Hypothalamus (tissue), 51 donors: ENCODE measurements around the gene COL27A1.
A peak's percentile ranks its signal among the peaks of the same experiment; 100 is the strongest.

Experiments
- DNase-seq, 51 donors: peaks; one replicate each; lab custom pipeline; 2025; lab: John Stamatoyannopoulos, UW

COL27A1 gene

DNA sequence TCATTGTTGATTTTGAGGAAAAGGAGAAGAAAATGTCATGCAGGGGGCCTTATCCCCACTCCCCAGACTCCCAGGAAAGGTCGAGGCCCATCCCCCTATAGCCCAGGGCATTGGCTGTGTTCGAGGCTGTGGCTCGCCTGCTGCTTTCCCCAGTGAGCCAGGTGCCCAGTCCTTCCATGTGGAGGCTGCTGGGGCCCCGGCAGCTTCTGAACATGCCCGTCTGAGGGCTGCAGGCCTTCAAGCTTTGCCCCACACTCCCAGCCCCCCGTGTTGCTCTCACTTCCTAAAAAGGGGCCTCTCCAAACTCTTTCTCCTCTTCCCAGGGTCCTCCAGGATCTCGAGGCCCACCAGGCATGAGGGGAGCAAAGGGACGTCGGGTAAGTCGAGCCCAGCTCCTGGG, 102.9 kb downstream of the COL27A1 start:
- DNase-seq = no peak

DNA sequence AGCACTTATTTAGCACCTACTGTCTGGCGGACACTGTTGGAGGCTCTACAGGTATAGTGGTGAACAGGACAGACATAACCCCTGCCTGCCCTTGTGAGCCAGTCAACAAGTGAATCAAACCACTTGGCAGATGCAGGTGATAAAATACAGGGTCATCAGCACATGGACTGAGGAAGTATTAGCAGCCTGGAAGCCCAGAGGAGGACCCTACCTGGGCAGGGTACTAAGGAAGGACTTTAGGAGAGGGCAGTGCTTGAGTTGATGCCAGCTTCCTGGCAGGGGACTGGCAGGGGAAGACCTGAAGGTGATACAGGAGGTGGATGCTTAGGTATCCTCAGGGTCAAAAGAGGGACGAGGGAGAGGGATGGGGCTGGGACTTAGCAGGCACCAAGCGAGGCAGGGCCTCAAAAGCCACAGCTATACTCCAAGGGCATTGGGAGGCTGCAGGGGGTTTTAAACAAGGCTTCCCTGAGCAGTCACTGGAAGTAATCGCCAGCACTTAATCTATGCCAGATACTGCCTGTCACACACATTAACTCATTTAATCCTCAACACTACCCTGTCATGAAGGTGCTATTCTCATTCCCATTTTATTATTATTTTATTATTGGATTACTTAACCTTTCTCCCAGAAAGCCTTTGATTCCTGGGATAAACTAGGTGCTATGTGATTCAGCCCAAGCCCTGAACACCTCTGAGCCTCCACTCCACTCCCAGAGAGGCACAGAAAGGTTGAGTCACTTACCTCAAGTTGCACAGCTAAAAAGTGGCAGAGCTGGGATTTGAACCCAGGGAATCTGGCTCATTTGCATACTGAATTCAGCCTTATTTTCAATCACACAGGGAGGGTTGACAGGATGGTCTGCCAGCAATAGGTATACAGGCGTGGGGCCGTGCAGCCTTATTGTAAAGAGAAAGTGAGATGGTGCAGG, 103.8 kb downstream of the COL27A1 start:
- DNase-seq = no peak

DNA sequence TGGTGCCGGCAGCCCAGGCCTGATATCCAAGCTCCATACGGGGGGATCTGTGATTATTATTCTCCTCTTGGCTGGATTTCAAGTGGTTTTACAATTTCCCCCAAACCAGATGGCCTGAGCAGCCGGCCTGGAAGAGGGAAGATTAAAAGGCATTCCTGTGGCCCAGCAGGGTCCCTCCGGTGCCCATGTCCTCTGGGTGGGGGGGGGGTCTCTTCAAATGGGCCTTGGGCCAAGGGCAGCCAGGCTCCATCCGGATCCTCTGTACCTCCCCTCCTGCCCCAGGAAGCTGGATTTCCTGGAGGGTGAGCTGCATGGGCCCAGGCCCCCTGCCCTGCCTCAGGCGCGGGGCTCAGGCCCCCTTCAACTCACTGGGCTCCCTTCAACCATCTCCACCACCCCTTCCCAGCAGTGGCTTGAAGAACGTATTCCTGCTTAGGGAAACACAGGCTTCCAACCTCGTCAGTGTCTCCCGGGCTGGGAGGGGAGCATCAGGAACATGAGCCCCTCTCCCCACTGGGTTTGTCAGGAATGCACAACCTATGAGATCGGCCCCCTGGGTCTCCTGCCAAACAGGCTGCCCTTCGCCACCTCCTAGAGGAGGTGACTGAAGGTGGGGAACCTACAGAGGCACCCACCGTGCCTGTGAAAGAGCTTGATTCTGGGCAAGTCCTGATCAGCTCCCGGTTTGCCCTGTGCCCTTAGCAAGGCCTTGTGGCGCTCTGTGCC, 104.6 kb downstream of the COL27A1 start:
- DNase-seq = no peak

GRCh38 chr9:114261026-114261425, 105.7 kb downstream of the COL27A1 start:
- DNase-seq = no peak

- DNase-seq = no peak
Observed at GRCh38 chr9:114261987-114262386, 106.7 kb downstream of the COL27A1 start.

DNA sequence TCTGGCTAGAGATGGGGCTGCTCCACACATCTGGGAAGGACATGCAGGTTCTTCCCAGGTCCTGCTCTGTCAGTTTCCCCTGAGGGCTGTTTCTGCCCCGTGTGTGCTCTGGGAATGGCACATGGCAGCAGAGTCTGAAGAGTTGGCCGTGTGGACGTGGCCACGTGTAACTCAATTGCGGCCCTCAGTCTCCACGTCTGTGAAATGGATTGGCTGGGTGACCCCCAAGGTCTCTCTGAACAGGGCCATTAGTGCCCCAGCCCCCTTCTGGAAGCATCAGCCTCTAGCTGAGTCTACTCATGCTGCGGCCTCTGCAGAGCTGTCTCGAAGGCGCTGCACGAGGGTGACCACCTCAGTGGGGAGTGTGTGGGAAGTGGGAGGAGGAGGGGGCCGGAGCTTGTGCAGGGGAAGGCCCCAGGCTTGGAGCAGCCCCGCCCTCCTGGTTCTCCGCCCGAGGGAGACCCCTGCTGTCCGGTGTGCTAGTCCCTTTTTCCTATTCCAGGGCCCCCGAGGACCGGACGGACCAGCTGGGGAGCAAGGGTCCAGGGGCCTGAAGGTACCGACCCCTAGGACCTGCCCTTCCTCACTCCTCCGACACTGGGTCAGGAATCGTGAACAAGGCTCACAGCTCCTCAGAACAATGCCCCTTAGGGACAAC, 108.6 kb downstream of the COL27A1 start:
- peak in 5 of 51 donors; percentile 5 to 18 (median 8) for DNase-seq

- no peak for DNase-seq
Observed at GRCh38 chr9:114264806-114265550, 109.6 kb downstream of the COL27A1 start.

GRCh38 chr9:114266969-114267368, 111.6 kb downstream of the COL27A1 start:
- no peak for DNase-seq

DNA sequence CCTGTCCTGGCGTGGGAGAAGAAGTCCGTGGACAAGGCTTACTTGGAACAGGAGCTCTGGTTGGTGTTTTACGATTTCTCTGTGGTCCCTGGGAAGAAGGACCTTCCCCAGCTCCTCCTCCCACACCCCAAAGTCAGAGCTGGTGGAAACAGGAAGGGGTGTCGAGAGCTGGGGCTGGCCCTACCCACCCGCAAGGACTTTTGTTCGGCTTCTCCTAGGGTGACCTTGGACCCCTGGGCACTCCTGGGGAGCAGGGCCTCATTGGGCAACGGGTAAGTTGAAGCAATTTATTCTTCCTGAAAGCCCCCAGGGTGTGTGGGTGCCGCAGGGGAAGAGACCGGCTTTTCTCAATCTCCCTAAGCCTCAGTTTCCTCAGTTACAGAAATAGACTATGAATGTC, 113.7 kb downstream of the COL27A1 start:
- DNase-seq = no peak

DNA sequence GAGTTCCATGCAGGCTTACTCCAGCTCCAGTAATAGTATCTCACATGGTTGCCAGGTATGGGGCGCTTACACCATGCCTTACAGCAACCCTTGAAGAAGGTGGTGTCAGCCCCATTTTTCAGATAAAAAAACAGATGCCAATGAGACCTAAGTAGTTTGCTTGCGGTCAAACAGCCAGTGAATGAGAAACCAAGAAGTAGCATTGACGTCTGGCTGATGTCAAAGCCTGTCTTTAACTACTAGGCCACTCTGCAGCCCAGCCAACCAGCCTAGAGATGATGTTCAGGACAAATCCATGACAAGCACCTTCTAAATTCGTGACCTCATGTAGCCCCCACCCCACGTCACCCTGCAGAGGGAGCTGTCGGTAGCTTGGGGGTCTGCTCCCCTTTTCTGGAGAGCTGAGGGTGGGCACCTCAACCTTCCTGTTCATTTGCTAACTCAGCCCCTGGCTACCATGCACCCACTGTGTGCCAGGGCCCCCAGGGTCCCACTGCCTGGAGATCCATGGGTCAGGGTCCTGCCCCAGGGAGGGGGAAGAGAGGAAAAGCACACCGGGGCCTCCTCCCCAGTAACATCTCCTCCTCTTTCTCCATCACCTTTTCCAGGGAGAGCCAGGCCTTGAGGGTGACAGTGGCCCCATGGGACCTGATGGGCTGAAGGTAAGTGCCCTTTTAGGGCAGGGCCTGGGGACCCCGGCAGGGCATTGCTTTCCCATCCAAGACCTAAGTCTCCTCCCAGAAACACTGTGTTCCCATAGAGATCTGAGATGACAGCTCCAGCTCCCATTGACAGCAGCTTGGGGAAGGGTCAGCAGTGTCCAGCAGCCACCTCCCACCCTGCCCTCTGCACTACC, 115.0 kb downstream of the COL27A1 start:
- DNase-seq = no peak

DNA sequence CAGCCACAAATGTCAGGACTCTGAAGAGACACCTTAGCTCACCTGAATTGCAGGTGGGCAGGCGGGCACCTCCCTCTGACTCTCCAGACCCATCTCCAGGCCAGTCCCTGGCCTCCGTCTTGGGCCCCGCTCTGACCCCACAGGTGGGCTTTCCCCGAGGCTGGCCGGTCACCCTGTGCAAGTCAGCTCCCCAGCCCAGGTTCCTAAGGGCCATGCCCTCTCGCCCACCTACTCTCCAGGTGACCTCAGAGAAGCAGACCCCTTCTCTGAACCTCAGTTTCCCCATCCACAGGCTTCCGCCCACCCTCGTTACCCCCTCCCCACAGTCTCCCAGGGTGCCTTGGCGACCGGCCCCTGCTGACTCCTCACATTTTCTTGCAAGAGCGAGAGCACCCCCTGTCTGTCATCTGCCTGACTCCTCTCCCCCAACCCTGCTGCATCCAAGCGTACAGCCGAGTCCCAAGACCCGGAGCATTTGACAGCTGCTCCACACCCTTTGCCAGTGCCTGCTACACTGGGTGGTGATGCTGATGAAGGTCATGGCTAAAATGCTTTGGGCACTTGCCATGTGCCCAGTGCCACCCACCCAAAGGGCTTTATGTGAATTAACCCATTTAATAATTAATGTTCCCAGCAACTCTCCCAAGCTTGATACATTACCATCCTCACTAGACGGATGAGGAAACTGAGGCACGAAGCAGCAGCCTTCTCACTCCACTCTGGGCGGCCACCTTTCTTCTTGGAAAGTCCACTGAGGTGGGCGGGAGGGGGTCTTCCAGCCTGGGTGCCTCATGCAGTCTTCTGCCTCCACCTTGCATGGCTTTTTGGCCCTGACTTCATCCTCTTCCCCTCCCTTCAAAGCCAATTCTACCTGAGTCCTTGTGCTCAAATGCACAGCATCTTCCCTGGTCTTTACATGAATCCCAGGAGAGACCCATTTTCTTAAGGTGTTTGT, 116.5 kb downstream of the COL27A1 start:
- peak in 22 of 51 donors; percentile 8 to 49 (median 20) for DNase-seq

GRCh38 chr9:114272739-114273431, 117.5 kb downstream of the COL27A1 start:
- no peak for DNase-seq

DNA sequence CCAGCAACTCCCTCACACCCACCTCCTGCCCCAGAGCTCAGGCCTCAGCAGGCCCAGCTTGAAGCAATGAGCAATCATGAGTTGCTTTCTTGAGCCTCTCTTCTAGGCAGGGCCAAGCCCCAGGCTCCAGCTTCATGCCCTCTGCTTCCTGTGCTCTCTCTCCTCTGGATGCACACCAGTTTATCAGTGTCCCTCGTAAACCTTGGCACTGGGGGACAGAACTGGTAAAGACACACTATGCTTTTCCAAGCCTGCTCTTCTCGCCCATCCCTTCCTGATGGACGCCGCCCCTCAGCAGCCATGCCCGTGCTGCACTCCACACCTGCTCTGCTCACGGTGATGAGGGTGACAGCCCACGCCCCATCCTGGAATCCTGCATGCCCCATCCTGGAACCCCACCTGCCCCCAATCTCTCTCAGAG, 118.1 kb downstream of the COL27A1 start:
- DNase-seq = no peak

GRCh38 chr9:114274217-114274616, 118.9 kb downstream of the COL27A1 start:
- DNase-seq = no peak

DNA sequence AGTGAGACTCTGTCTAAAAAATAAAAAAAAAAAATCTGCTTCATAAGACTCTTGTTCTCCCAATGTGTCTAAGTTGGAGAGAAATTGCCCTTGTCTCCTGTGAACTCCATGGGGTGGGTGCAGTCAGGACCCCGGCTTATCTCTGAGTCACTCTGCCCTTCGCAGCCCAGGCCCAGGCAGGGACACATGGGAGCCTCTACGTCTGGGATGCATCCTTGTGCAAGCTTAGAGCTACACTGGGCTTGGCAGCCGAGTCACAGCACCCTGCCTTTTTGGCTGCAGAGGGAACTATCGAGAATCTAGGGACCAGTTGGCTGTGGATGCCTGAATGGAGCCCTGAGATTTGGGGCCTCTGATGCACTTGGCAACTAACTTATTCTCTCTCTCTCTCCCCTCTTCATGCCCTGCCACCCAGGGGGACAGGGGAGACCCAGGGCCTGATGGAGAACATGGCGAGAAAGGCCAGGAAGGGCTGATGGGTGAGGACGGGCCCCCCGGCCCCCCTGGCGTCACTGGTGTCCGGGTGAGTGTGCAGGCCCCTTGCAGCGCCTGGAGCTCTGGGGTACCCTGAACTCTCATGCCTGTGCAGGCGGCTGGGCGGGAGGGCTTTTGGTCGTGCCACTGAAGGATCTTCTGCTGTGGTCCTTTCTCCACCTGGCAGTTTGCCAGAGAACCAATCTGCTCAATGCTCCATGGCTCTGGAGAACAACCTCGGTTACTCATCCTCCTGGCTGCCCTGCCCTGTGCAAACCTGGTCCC, 120.1 kb downstream of the COL27A1 start:
- no peak for DNase-seq

- peak in 1 of 51 donors; percentile 36 for DNase-seq
Observed at GRCh38 chr9:114276908-114277821, 121.8 kb downstream of the COL27A1 start.
